NB4 (cell line): ENCODE data around the gene ACRV1.

Experiments used
- MYC ChIP-seq: IDR thresholded peaks from 2 replicates; pipeline ENCODE4 v1.6.1; 2011; ENCODE audit warnings: low read depth, low read length
- POLR2A ChIP-seq: IDR thresholded peaks from 2 replicates; pipeline ENCODE4 v1.6.1; 2011; ENCODE audit warnings: mild to moderate bottlenecking; ENCODE audit not compliant: insufficient read length; ENCODE audit errors: extremely low read depth
- TF ChIP-seq, protein P1 (sequence below): IDR thresholded peaks from one replicate; pipeline ENCODE4 v1.5.1; 2012; ENCODE audit warnings: low read depth, low read length

- TF ChIP-seq POLR2A (no peak), MYC (no peak)
- TF ChIP-seq, protein P1, sequence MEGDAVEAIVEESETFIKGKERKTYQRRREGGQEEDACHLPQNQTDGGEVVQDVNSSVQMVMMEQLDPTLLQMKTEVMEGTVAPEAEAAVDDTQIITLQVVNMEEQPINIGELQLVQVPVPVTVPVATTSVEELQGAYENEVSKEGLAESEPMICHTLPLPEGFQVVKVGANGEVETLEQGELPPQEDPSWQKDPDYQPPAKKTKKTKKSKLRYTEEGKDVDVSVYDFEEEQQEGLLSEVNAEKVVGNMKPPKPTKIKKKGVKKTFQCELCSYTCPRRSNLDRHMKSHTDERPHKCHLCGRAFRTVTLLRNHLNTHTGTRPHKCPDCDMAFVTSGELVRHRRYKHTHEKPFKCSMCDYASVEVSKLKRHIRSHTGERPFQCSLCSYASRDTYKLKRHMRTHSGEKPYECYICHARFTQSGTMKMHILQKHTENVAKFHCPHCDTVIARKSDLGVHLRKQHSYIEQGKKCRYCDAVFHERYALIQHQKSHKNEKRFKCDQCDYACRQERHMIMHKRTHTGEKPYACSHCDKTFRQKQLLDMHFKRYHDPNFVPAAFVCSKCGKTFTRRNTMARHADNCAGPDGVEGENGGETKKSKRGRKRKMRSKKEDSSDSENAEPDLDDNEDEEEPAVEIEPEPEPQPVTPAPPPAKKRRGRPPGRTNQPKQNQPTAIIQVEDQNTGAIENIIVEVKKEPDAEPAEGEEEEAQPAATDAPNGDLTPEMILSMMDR = no peak
Observed at GRCh38 chr11:125675196-125675595, 5.5 kb downstream of the ACRV1 start.
